IPS-NIHi11 (cell line): ENCODE measurements around the gene CELF2.

Experiments
- DNase-seq: peaks from one replicate; pipeline ENCODE4 v3.0.0; 2012; ENCODE audit warnings: mixed read lengths, low spot score

Gene CELF2

GRCh38 chr10:11157292-11158076 lies 139.8 kb downstream of the CELF2 start:
- DNase-seq: no peak

- DNase-seq: no peak
These were observed 140.4 kb downstream of the CELF2 start for GRCh38 chr10:11158080-11158479.

- DNase-seq: no peak
These were observed 142.0 kb downstream of the CELF2 start for GRCh38 chr10:11159543-11160215.

GRCh38 chr10:11161096-11161495 lies 143.4 kb downstream of the CELF2 start:
- DNase-seq: no peak

- DNase-seq: no peak
These were observed 144.2 kb downstream of the CELF2 start for GRCh38 chr10:11161910-11162309.

GRCh38 chr10:11162828-11163599 lies 145.3 kb downstream of the CELF2 start:
- no peak for DNase-seq

GRCh38 chr10:11163780-11164550 lies 146.3 kb downstream of the CELF2 start:
- no peak for DNase-seq

GRCh38 chr10:11164551-11164802 lies 146.8 kb downstream of the CELF2 start:
- peak; percentile 48 for DNase-seq

- peak; percentile 34 for DNase-seq
These were observed 147.3 kb downstream of the CELF2 start for GRCh38 chr10:11164803-11165590.

GRCh38 chr10:11165591-11166543 lies 148.2 kb downstream of the CELF2 start:
- DNase-seq: peak; percentile 74

GRCh38 chr10:11166550-11166949 lies 148.9 kb downstream of the CELF2 start:
- DNase-seq: no peak

GRCh38 chr10:11167233-11167966 lies 149.7 kb downstream of the CELF2 start:
- DNase-seq: no peak

GRCh38 chr10:11168423-11169090 lies 150.9 kb downstream of the CELF2 start:
- no peak for DNase-seq

GRCh38 chr10:11169976-11170375 lies 152.3 kb downstream of the CELF2 start:
- no peak for DNase-seq

- DNase-seq: no peak
These were observed 152.9 kb downstream of the CELF2 start for GRCh38 chr10:11170574-11170973.

- no peak for DNase-seq
These were observed 153.6 kb downstream of the CELF2 start for GRCh38 chr10:11170993-11171851.

- no peak for DNase-seq
These were observed 155.4 kb downstream of the CELF2 start for GRCh38 chr10:11173042-11173441.

- DNase-seq: no peak
These were observed 158.2 kb downstream of the CELF2 start for GRCh38 chr10:11175823-11176243.
